SU-DHL-6 (cell line): ENCODE measurements around the gene GLRA1.

ENCODE experiments used
- H2AFZ ChIP-seq: fragments of 200-600 bp; sonication (generic); 2 replicates; pipeline ENCODE4 v1.6.1; 2014; ENCODE audit warnings: low read depth, mild to moderate bottlenecking, moderate library complexity, mixed read lengths, antibody characterized with exemption, low read length; ENCODE audit not compliant: severe bottlenecking
- H3F3A ChIP-seq: fragments of 200-600 bp; shearing (Covaris generic); 2 replicates; pipeline ENCODE4 v1.6.0; 2016; ENCODE audit warnings: antibody characterized with exemption, mild to moderate bottlenecking; ENCODE audit not compliant: insufficient read depth
- H3K27ac ChIP-seq: fragments of 200-600 bp; sonication (generic); 2 replicates; pipeline ENCODE4 v1.5.1; 2016; ENCODE audit warnings: low read depth, mild to moderate bottlenecking, low read length, moderate library complexity, mixed read lengths
- H3K27me3 ChIP-seq: fragments of 200-600 bp; sonication (generic), shearing (Covaris generic); 2 replicates; pipeline ENCODE4 v1.6.0; 2014; ENCODE audit warnings: mild to moderate bottlenecking, low read length
- H3K36me3 ChIP-seq: fragments of 200-600 bp; sonication (generic); 2 replicates; pipeline ENCODE4 v1.6.1; 2014; ENCODE audit warnings: mild to moderate bottlenecking, low read length, mixed read lengths
- H3K4me2 ChIP-seq: fragments of 300-600, 200-600 bp; shearing (Covaris generic), sonication (generic); 2 replicates; pipeline ENCODE4 v1.6.0; 2014; ENCODE audit warnings: low read length, low read depth, mild to moderate bottlenecking; ENCODE audit not compliant: poor library complexity, severe bottlenecking
- H3K4me3 ChIP-seq: fragments of 200-600 bp; sonication (generic); 2 replicates; pipeline ENCODE4 v1.5.1; 2014; ENCODE audit warnings: antibody characterized with exemption, low read length, mild to moderate bottlenecking, mixed read lengths; ENCODE audit not compliant: insufficient read depth, poor library complexity, severe bottlenecking
- H3K79me2 ChIP-seq: fragments of 200-600 bp; sonication (generic); 2 replicates; pipeline ENCODE4 v1.6.1; 2014; ENCODE audit warnings: mild to moderate bottlenecking, low read length, moderate library complexity; ENCODE audit not compliant: insufficient read depth
- H3K9ac ChIP-seq: fragments of 200-600 bp; sonication (generic); 2 replicates; pipeline ENCODE4 v1.7.0; 2014; ENCODE audit warnings: mild to moderate bottlenecking, low read length
- H3K9me2 ChIP-seq: fragments of 200-600 bp; sonication (generic); replicated peaks from 2 replicates; pipeline ENCODE4 v1.6.1; 2014; ENCODE audit warnings: low read length; ENCODE audit not compliant: insufficient read depth
- H3K9me3 ChIP-seq: fragments of 200-600 bp; sonication (generic); 2 replicates; pipeline ENCODE4 v1.6.1; 2014; ENCODE audit warnings: low read length, mixed read lengths; ENCODE audit not compliant: insufficient read depth
- H4K20me1 ChIP-seq: fragments of 200-600 bp; sonication (generic); 2 replicates; pipeline ENCODE4 v1.6.1; 2014; ENCODE audit warnings: low read depth, mild to moderate bottlenecking, antibody characterized with exemption, low read length, moderate library complexity, mixed read lengths
- CTCF ChIP-seq: fragments of 200-600 bp; sonication (generic); IDR thresholded peaks from one replicate; pipeline ENCODE4 v1.5.1; 2017; ENCODE audit warnings: antibody characterized with exemption, mild to moderate bottlenecking, low read length, moderate library complexity; ENCODE audit not compliant: insufficient read depth, poor library complexity, severe bottlenecking
- EZH2phosphoT487 ChIP-seq: fragments of 200-600 bp; sonication (generic), shearing (Covaris generic); conservative IDR thresholded peaks from 2 replicates; pipeline ENCODE4 v1.6.1; 2018; ENCODE audit warnings: mild to moderate bottlenecking, antibody characterized with exemption, low read length, moderate library complexity, mixed read lengths

Gene GLRA1

GRCh38 chr5:151880324-151880723 lies 44.3 kb downstream of the GLRA1 start:
- Histone ChIP-seq H3K4me2 (no peak overlapping the region), H3K9me2 (no peaks in the 10 kb centered on the region), H3K9me3 (no peaks in the 10 kb centered on the region), H4K20me1 (no peaks in the 10 kb centered on the region), H3K27ac (no peak overlapping the region), H2AFZ (no peak overlapping the region), H3K79me2 (no peaks in the 10 kb centered on the region), H3K9ac (no peak overlapping the region), H3K4me3 (no peak overlapping the region), H3K27me3 (no peaks in the 10 kb centered on the region), H3K36me3 (no peaks in the 10 kb centered on the region), H3F3A (no peaks in the 10 kb centered on the region)
- TF ChIP-seq CTCF (no peak), EZH2phosphoT487 (no peak)

GRCh38 chr5:151873701-151874100 lies 51.0 kb downstream of the GLRA1 start:
- no peak overlapping the region for H3K4me3 ChIP-seq
- no peaks in the 10 kb centered on the region for H3F3A ChIP-seq
- TF ChIP-seq EZH2phosphoT487: no peak
- H3K27me3 ChIP-seq: no peaks in the 10 kb centered on the region
- no peaks in the 10 kb centered on the region for H3K9me3 ChIP-seq
- no peak overlapping the region for H3K9ac ChIP-seq
- no peak overlapping the region for H3K4me2 ChIP-seq
- H2AFZ ChIP-seq: no peak overlapping the region
- H3K79me2 ChIP-seq: no peaks in the 10 kb centered on the region
- H3K27ac ChIP-seq: no peak overlapping the region
- no peaks in the 10 kb centered on the region for H4K20me1 ChIP-seq
- H3K36me3 ChIP-seq: no peaks in the 10 kb centered on the region
- no peaks in the 10 kb centered on the region for H3K9me2 ChIP-seq

GRCh38 chr5:151872701-151873100 lies 52.0 kb downstream of the GLRA1 start:
- Histone ChIP-seq H2AFZ (no peak overlapping the region), H3K9ac (no peak overlapping the region), H3K79me2 (no peaks in the 10 kb centered on the region), H3F3A (no peaks in the 10 kb centered on the region), H3K27ac (no peak overlapping the region), H3K9me3 (no peaks in the 10 kb centered on the region), H3K9me2 (no peaks in the 10 kb centered on the region), H3K27me3 (no peaks in the 10 kb centered on the region), H3K4me2 (no peak overlapping the region), H3K36me3 (no peaks in the 10 kb centered on the region), H3K4me3 (no peak overlapping the region), H4K20me1 (no peaks in the 10 kb centered on the region)
- TF ChIP-seq EZH2phosphoT487 (no peak), CTCF (no peak)

GRCh38 chr5:151870820-151871219 lies 53.8 kb downstream of the GLRA1 start:
- no peaks in the 10 kb centered on the region for H3K9me2 ChIP-seq
- H3K4me3 ChIP-seq: no peak overlapping the region
- H3K27ac ChIP-seq: no peak overlapping the region
- no peaks in the 10 kb centered on the region for H3F3A ChIP-seq
- no peaks in the 10 kb centered on the region for H3K79me2 ChIP-seq
- no peaks in the 10 kb centered on the region for H3K27me3 ChIP-seq
- H3K9ac ChIP-seq: no peak overlapping the region
- H3K9me3 ChIP-seq: no peaks in the 10 kb centered on the region
- no peaks in the 10 kb centered on the region for H3K36me3 ChIP-seq
- no peak for TF ChIP-seq CTCF
- TF ChIP-seq EZH2phosphoT487: no peak
- no peaks in the 10 kb centered on the region for H4K20me1 ChIP-seq
- H3K4me2 ChIP-seq: no peak overlapping the region
- H2AFZ ChIP-seq: no peak overlapping the region
